H9 (cell line): ENCODE results near the gene EXOC6. TPM values are rescaled to one million over a fixed set of nuclear protein-coding genes. Genes with fewer than 3 reads are reported as not detected.

Source experiments
- DNase-seq: peaks from one replicate; pipeline ENCODE4 v3.0.0-alpha.2; 2017
- H2AFZ ChIP-seq: one replicate; pipeline ENCODE4 v1.6.1; 2013; ENCODE audit warnings: mild to moderate bottlenecking, low read length, control low read depth, moderate library complexity
- H2AK5ac ChIP-seq: 2 replicates; pipeline ENCODE4 v1.6.1; 2013; ENCODE audit warnings: low read length, control low read depth, mixed read lengths; ENCODE audit not compliant: insufficient read length
- H2BK120ac ChIP-seq: one replicate; pipeline ENCODE4 v1.6.1; 2013; ENCODE audit warnings: low read depth, mild to moderate bottlenecking, low read length, control low read depth, inconsistent platforms; ENCODE audit not compliant: poor library complexity, severe bottlenecking
- H2BK12ac ChIP-seq: 2 replicates; pipeline ENCODE4 v1.6.1; 2013; ENCODE audit warnings: low read length, control low read depth, mixed read lengths, low read depth; ENCODE audit not compliant: insufficient read length
- H2BK15ac ChIP-seq: 2 replicates; pipeline ENCODE4 v1.6.1; 2013; ENCODE audit warnings: low read depth, low read length, control low read depth
- H2BK20ac ChIP-seq: one replicate; pipeline ENCODE4 v1.6.1; 2013; ENCODE audit warnings: low read depth, mild to moderate bottlenecking, low read length, control low read depth, inconsistent platforms; ENCODE audit not compliant: poor library complexity, severe bottlenecking
- H2BK5ac ChIP-seq: 2 replicates; pipeline ENCODE4 v1.6.1; 2013; ENCODE audit warnings: low read length, control low read depth, mixed read lengths; ENCODE audit not compliant: insufficient read length
- H3K14ac ChIP-seq: 2 replicates; pipeline ENCODE4 v1.6.1; 2013; ENCODE audit warnings: low read length, control low read depth; ENCODE audit not compliant: insufficient read depth
- H3K18ac ChIP-seq: 2 replicates; pipeline ENCODE4 v1.6.1; 2013; ENCODE audit warnings: low read depth, mild to moderate bottlenecking, mixed read lengths, low read length, control low read depth; ENCODE audit not compliant: insufficient read length
- H3K23ac ChIP-seq: 2 replicates; pipeline ENCODE4 v1.6.1; 2013; ENCODE audit warnings: low read length, control low read depth, mixed read lengths, low read depth; ENCODE audit not compliant: insufficient read length
- H3K23me2 ChIP-seq: 2 replicates; pipeline ENCODE4 v1.6.1; 2013; ENCODE audit warnings: low read depth, mild to moderate bottlenecking, mixed read lengths, low read length, control low read depth; ENCODE audit not compliant: insufficient read length, poor library complexity, severe bottlenecking
- H3K27ac ChIP-seq: 2 replicates; pipeline ENCODE4 v1.5.1; 2013; ENCODE audit warnings: low read length, control low read depth, mixed read lengths, low read depth; ENCODE audit not compliant: insufficient read length
- H3K27me3 ChIP-seq: 2 replicates; pipeline ENCODE4 v1.6.1; 2013; ENCODE audit warnings: low read length, control low read depth, inconsistent platforms; ENCODE audit not compliant: insufficient read depth
- H3K4ac ChIP-seq: 2 replicates; pipeline ENCODE4 v1.6.1; 2013; ENCODE audit warnings: low read depth, mild to moderate bottlenecking, control low read depth, inconsistent platforms, low read length, moderate library complexity
- H3K4me1 ChIP-seq: 2 replicates; pipeline ENCODE4 v1.6.1; 2013; ENCODE audit warnings: low read length, control low read depth, inconsistent platforms; ENCODE audit not compliant: insufficient read depth
- H3K4me2 ChIP-seq: 2 replicates; pipeline ENCODE4 v1.6.1; 2013; ENCODE audit warnings: low read length, control low read depth, mixed read lengths; ENCODE audit not compliant: insufficient read length, insufficient read depth
- H3K56ac ChIP-seq: 2 replicates; pipeline ENCODE4 v1.6.1; 2013; ENCODE audit warnings: low read depth, mild to moderate bottlenecking, mixed read lengths, low read length, control low read depth; ENCODE audit not compliant: insufficient read length
- H3K79me1 ChIP-seq: 2 replicates; pipeline ENCODE4 v1.6.1; 2013; ENCODE audit warnings: low read depth, mild to moderate bottlenecking, moderate library complexity, low read length, control low read depth, inconsistent platforms; ENCODE audit not compliant: insufficient read depth, poor library complexity, severe bottlenecking
- H3K79me2 ChIP-seq: 2 replicates; pipeline ENCODE4 v1.6.1; 2013; ENCODE audit warnings: low read length, control low read depth, inconsistent platforms; ENCODE audit not compliant: insufficient read depth
- H3K9ac ChIP-seq: 2 replicates; pipeline ENCODE4 v1.6.1; 2013; ENCODE audit warnings: low read length, control low read depth, mixed read lengths; ENCODE audit not compliant: insufficient read length; ENCODE audit errors: extremely low read depth
- H3K9me3 ChIP-seq: one replicate; pipeline ENCODE4 v1.6.1; 2013; ENCODE audit warnings: low read depth, low read length, inconsistent platforms; ENCODE audit not compliant: control insufficient read depth
- H3T11ph ChIP-seq: one replicate; pipeline ENCODE4 v1.6.1; 2013; ENCODE audit warnings: mild to moderate bottlenecking, low read length, control low read depth, inconsistent platforms
- H4K20me1 ChIP-seq: one replicate; pipeline ENCODE4 v1.6.1; 2013; ENCODE audit not compliant: control insufficient read depth, insufficient read length, insufficient read depth
- H4K5ac ChIP-seq: 2 replicates; pipeline ENCODE4 v1.6.1; 2013; ENCODE audit warnings: low read depth, mild to moderate bottlenecking, mixed read lengths, low read length, control low read depth; ENCODE audit not compliant: insufficient read length
- H4K8ac ChIP-seq: replicated peaks from 2 replicates; pipeline ENCODE4 v1.6.1; 2013; ENCODE audit warnings: low read length, control low read depth, mixed read lengths, low read depth; ENCODE audit not compliant: insufficient read length
- H4K91ac ChIP-seq: 2 replicates; pipeline ENCODE4 v1.6.1; 2013; ENCODE audit warnings: low read depth, mild to moderate bottlenecking, moderate library complexity, mixed read lengths, low read length, control low read depth; ENCODE audit not compliant: insufficient read length
- H3K27ac Mint-ChIP-seq, 3 experiments: 2 replicates in 2 of 3; 3 replicates in 1 of 3; pipeline ENCODE4 v1.8.0; 2020 to 2021; ENCODE audit warnings: mixed read lengths in 3 of 3, mild to moderate bottlenecking in 1 of 3, moderate library complexity in 1 of 3
- H3K27me3 Mint-ChIP-seq: 2 replicates; pipeline ENCODE4 v1.8.0; 2021; ENCODE audit warnings: low read depth, mild to moderate bottlenecking, moderate library complexity, mixed read lengths
- H3K36me3 Mint-ChIP-seq, 3 experiments: 2 replicates in 2 of 3; 3 replicates in 1 of 3; pipeline ENCODE4 v1.8.0; 2020 to 2021; ENCODE audit warnings: low read depth in 3 of 3, mixed read lengths in 3 of 3; ENCODE audit not compliant: insufficient read depth in 1 of 3
- H3K4me1 Mint-ChIP-seq, 2 experiments: 2 replicates each; pipeline ENCODE4 v1.8.0; 2020; ENCODE audit warnings: mixed read lengths in 2 of 2
- H3K4me3 Mint-ChIP-seq, 2 experiments: 2 replicates in 1 of 2; 3 replicates in 1 of 2; pipeline ENCODE4 v1.8.0; 2020 to 2021; ENCODE audit warnings: mild to moderate bottlenecking in 2 of 2, mixed read lengths in 2 of 2, moderate library complexity in 1 of 2
- H3K9me3 Mint-ChIP-seq, 2 experiments: 2 replicates in 1 of 2; 3 replicates in 1 of 2; pipeline ENCODE4 v1.8.0; 2020; ENCODE audit warnings: mild to moderate bottlenecking in 2 of 2, mixed read lengths in 2 of 2, moderate library complexity in 1 of 2
- WGBS: extraction: QIAGEN DNeasy Blood & Tissue Kit; methylation state at CpG from one replicate; pipeline ENCODE4 v1.1.7; 2013; ENCODE audit warnings: missing lambda C conversion rate, low lambda C conversion rate, mixed read lengths; ENCODE audit not compliant: insufficient read length; ENCODE audit errors: extremely low coverage; 5-methylcytosine and 5-hydroxymethylcytosine counted together
- total RNA-seq: library from RNA; stranded (reverse); gene quantifications from 2 replicates; pipeline ENCODE4 v1.2.1, GENCODE V29; 2021
- TF ChIP-seq, protein P1 (sequence below): fragments of 200-600 bp; sonication (generic); conservative IDR thresholded peaks from 3 replicates; pipeline ENCODE4 v1.8.0; 2021; ENCODE audit warnings: antibody characterized with exemption, mild to moderate bottlenecking

EXOC6 gene
- total RNA-seq, 1 experiment from 2014 or later, result 9.0 TPM

DNA sequence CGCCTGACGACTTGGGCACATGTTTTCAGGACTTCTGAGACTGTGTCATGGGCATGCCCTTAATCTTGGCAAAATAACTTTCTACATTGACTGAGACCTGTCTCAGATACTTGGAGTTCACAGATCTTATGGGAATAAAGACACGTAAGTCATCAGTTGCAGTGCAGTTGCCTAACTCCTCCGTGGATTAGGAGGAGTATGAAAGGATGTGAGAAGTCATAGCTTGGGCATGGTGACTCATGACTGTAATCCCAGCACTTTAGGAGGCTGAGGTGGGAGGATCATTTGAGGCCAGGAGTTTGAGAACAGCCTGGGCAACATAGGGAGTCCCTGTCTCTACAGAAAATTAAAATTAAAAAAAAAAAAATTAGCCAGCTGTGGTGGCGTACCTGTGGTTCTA is 49.6 kb downstream of the EXOC6 start:
- H3K79me1 ChIP-seq, result no peaks in the 10 kb centered on the region
- H3T11ph ChIP-seq, result no peak overlapping the region
- no peaks in the 10 kb centered on the region for H3K79me2 ChIP-seq
- H3K56ac ChIP-seq, result no peak overlapping the region
- Mint-ChIP-seq H3K4me3 (no peak overlapping the region), H3K27ac (peak overlapping the region in 1 of 3 experiments; percentile 36; a peak in 2 of 7 replicates), H3K36me3 (peaks cover 0 to 3% (median 0%) of the 10 kb centered on the region in 3 experiments; a peak in 2 of 7 replicates), H3K9me3 (no peaks in the 10 kb centered on the region), H3K4me1 (peaks cover 36 to 45% of the 10 kb centered on the region in 2 experiments), H3K27me3 (no peaks in the 10 kb centered on the region)
- WGBS, result no CpG with 5 or more reads among the region's 5 CpGs
- no peaks in the 10 kb centered on the region for H4K20me1 ChIP-seq
- no peak overlapping the region for H2BK120ac ChIP-seq
- no peaks in the 10 kb centered on the region for H3K9me3 ChIP-seq
- no peak overlapping the region for H3K18ac ChIP-seq
- H2BK20ac ChIP-seq, result no peak overlapping the region
- H3K27ac ChIP-seq, result no peak overlapping the region
- H2BK12ac ChIP-seq, result no peak overlapping the region
- no peak overlapping the region for H3K9ac ChIP-seq
- no peak overlapping the region for H2BK5ac ChIP-seq
- no peak overlapping the region for H3K4me2 ChIP-seq
- no peak overlapping the region for H4K8ac ChIP-seq
- no peak overlapping the region for H2AK5ac ChIP-seq
- TF ChIP-seq, protein P1, sequence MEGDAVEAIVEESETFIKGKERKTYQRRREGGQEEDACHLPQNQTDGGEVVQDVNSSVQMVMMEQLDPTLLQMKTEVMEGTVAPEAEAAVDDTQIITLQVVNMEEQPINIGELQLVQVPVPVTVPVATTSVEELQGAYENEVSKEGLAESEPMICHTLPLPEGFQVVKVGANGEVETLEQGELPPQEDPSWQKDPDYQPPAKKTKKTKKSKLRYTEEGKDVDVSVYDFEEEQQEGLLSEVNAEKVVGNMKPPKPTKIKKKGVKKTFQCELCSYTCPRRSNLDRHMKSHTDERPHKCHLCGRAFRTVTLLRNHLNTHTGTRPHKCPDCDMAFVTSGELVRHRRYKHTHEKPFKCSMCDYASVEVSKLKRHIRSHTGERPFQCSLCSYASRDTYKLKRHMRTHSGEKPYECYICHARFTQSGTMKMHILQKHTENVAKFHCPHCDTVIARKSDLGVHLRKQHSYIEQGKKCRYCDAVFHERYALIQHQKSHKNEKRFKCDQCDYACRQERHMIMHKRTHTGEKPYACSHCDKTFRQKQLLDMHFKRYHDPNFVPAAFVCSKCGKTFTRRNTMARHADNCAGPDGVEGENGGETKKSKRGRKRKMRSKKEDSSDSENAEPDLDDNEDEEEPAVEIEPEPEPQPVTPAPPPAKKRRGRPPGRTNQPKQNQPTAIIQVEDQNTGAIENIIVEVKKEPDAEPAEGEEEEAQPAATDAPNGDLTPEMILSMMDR, result no peak
- H3K4me1 ChIP-seq, result peaks cover 3% of the 10 kb centered on the region; the same call in 1 of the 2 replicates
- H3K23me2 ChIP-seq, result no peaks in the 10 kb centered on the region
- H3K23ac ChIP-seq, result no peak overlapping the region
- no peak overlapping the region for H3K4ac ChIP-seq
- H2BK15ac ChIP-seq, result no peak overlapping the region
- H4K5ac ChIP-seq, result no peak overlapping the region
- no peak overlapping the region for H4K91ac ChIP-seq
- no peak overlapping the region for H3K14ac ChIP-seq
- H2AFZ ChIP-seq, result no peak overlapping the region
- DNase-seq, result no peak
- H3K27me3 ChIP-seq, result no peaks in the 10 kb centered on the region; the same call in 1 of the 2 replicates
